Measurements from ENCODE around the gene DLG5.

DLG5 gene

GRCh38 chr10:77787440-77787839 is 139.1 kb downstream of the DLG5 start:
- Histone ChIP-seq H3K4me2 (ENCODE audit: low read length) (no peak overlapping the region), H2AFZ (ENCODE audit: low read depth, low read length) (no peak overlapping the region), H3K4me1 (ENCODE audit: low read length) (no peaks in the 10 kb centered on the region), H3K4me3 (ENCODE audit: low read length) (no peak overlapping the region), H3K9me3 (ENCODE audit: insufficient read depth, low read length) (no peaks in the 10 kb centered on the region), H3K79me2 (ENCODE audit: low read length) (no peaks in the 10 kb centered on the region), H3K36me3 (replicated peaks; ENCODE audit: low read depth, low read length) (no peaks in the 10 kb centered on the region), H3K27ac (ENCODE audit: low read length) (no peak overlapping the region), H3K9ac (ENCODE audit: low read length) (no peak overlapping the region), H4K20me1 (ENCODE audit: insufficient read depth, low read length) (no peaks in the 10 kb centered on the region), H3K27me3 (ENCODE audit: low read depth, low read length) (no peaks in the 10 kb centered on the region)
- no peak for TF ChIP-seq EZH2phosphoT487 (IDR thresholded peaks at IDR 0.05; ENCODE audit: low read depth)
- no peak for TF ChIP-seq CTCF (IDR thresholded peaks at IDR 0.05; ENCODE audit: low read depth, low read length)

- no peak overlapping the region for H3K27ac ChIP-seq (ENCODE audit: low read length)
- H4K20me1 ChIP-seq (ENCODE audit: insufficient read depth, low read length): no peaks in the 10 kb centered on the region
- H3K4me3 ChIP-seq (ENCODE audit: low read length): no peak overlapping the region
- H3K36me3 ChIP-seq (replicated peaks; ENCODE audit: low read depth, low read length): no peaks in the 10 kb centered on the region
- H3K4me2 ChIP-seq (ENCODE audit: low read length): no peak overlapping the region
- H3K9me3 ChIP-seq (ENCODE audit: insufficient read depth, low read length): no peaks in the 10 kb centered on the region
- no peak overlapping the region for H3K9ac ChIP-seq (ENCODE audit: low read length)
- H3K79me2 ChIP-seq (ENCODE audit: low read length): no peaks in the 10 kb centered on the region
- no peaks in the 10 kb centered on the region for H3K27me3 ChIP-seq (ENCODE audit: low read depth, low read length)
- H2AFZ ChIP-seq (ENCODE audit: low read depth, low read length): no peak overlapping the region
- H3K4me1 ChIP-seq (ENCODE audit: low read length): no peaks in the 10 kb centered on the region
- no peak for TF ChIP-seq CTCF (IDR thresholded peaks at IDR 0.05; ENCODE audit: low read depth, low read length)
- TF ChIP-seq EZH2phosphoT487 (IDR thresholded peaks at IDR 0.05; ENCODE audit: low read depth): no peak
Measured at GRCh38 chr10:77784856-77785255, 141.7 kb downstream of the DLG5 start.

- H3K36me3 ChIP-seq (replicated peaks; ENCODE audit: low read depth, low read length): no peaks in the 10 kb centered on the region
- H3K9me3 ChIP-seq (ENCODE audit: insufficient read depth, low read length): no peaks in the 10 kb centered on the region
- no peaks in the 10 kb centered on the region for H3K79me2 ChIP-seq (ENCODE audit: low read length)
- no peaks in the 10 kb centered on the region for H4K20me1 ChIP-seq (ENCODE audit: insufficient read depth, low read length)
- H3K27ac ChIP-seq (ENCODE audit: low read length): no peak overlapping the region
- H3K9ac ChIP-seq (ENCODE audit: low read length): no peak overlapping the region
- H3K4me2 ChIP-seq (ENCODE audit: low read length): no peak overlapping the region
- TF ChIP-seq CTCF (IDR thresholded peaks at IDR 0.05; ENCODE audit: low read depth, low read length): no peak
- TF ChIP-seq EZH2phosphoT487 (IDR thresholded peaks at IDR 0.05; ENCODE audit: low read depth): no peak
- H3K4me3 ChIP-seq (ENCODE audit: low read length): no peak overlapping the region
- no peak overlapping the region for H2AFZ ChIP-seq (ENCODE audit: low read depth, low read length)
- H3K27me3 ChIP-seq (ENCODE audit: low read depth, low read length): no peaks in the 10 kb centered on the region
- H3K4me1 ChIP-seq (ENCODE audit: low read length): no peaks in the 10 kb centered on the region
Measured at GRCh38 chr10:77782328-77783061, 144.1 kb downstream of the DLG5 start.

- Histone ChIP-seq H3K27me3 (ENCODE audit: low read depth, low read length) (no peaks in the 10 kb centered on the region), H3K79me2 (ENCODE audit: low read length) (no peaks in the 10 kb centered on the region), H2AFZ (ENCODE audit: low read depth, low read length) (no peak overlapping the region), H3K4me3 (ENCODE audit: low read length) (no peak overlapping the region), H4K20me1 (ENCODE audit: insufficient read depth, low read length) (no peaks in the 10 kb centered on the region), H3K4me2 (ENCODE audit: low read length) (no peak overlapping the region), H3K36me3 (replicated peaks; ENCODE audit: low read depth, low read length) (no peaks in the 10 kb centered on the region), H3K9ac (ENCODE audit: low read length) (no peak overlapping the region), H3K9me3 (ENCODE audit: insufficient read depth, low read length) (no peaks in the 10 kb centered on the region), H3K27ac (ENCODE audit: low read length) (no peak overlapping the region), H3K4me1 (ENCODE audit: low read length) (no peaks in the 10 kb centered on the region)
- TF ChIP-seq CTCF (IDR thresholded peaks at IDR 0.05; ENCODE audit: low read depth, low read length) (no peak), EZH2phosphoT487 (IDR thresholded peaks at IDR 0.05; ENCODE audit: low read depth) (no peak)
Measured at GRCh38 chr10:77781451-77782327, 144.9 kb downstream of the DLG5 start.

Measured in OCI-LY3 (cell line).